RWPE2 (cell line): ENCODE data around the gene MYOG.

ENCODE experiments used
- ATAC-seq: fragments of 200-7000 bp; cut with Tn5 transposase; 3 replicates; pipeline ENCODE4 v1.9.1; 2021; ENCODE audit warnings: low read depth
- DNase-seq: peaks from one replicate; pipeline ENCODE4 v3.0.0-alpha.2; 2020; ENCODE audit warnings: low spot score
- H3K27ac ChIP-seq: fragments of 450-650 bp; 2 replicates; pipeline ENCODE4 v1.5.1; 2017; ENCODE audit warnings: mild to moderate bottlenecking; ENCODE audit not compliant: poor library complexity, severe bottlenecking
- H3K27me3 ChIP-seq: fragments of 250-450 bp; sonication (Bioruptor Pico); 2 replicates; pipeline ENCODE4 v1.5.1; 2021; ENCODE audit warnings: mild to moderate bottlenecking, moderate library complexity; ENCODE audit not compliant: insufficient read depth, poor library complexity, severe bottlenecking
- H3K36me3 ChIP-seq: fragments of 250-450 bp; sonication (Bioruptor Pico); 2 replicates; pipeline ENCODE4 v1.5.1; 2020; ENCODE audit warnings: low read depth, mild to moderate bottlenecking, moderate library complexity
- H3K4me1 ChIP-seq: fragments of 250-450 bp; sonication (Bioruptor Pico); 2 replicates; pipeline ENCODE4 v1.5.1; 2021; ENCODE audit warnings: mild to moderate bottlenecking, moderate library complexity; ENCODE audit not compliant: insufficient read depth, poor library complexity, severe bottlenecking
- H3K4me3 ChIP-seq: fragments of 250-450 bp; sonication (Bioruptor Pico); 2 replicates; pipeline ENCODE4 v1.5.1; 2021; ENCODE audit warnings: mild to moderate bottlenecking, moderate library complexity; ENCODE audit not compliant: severe bottlenecking
- H3K9me3 ChIP-seq: fragments of 250-450 bp; sonication (Bioruptor Pico); 2 replicates; pipeline ENCODE4 v1.5.1; 2021; ENCODE audit warnings: mild to moderate bottlenecking, moderate library complexity; ENCODE audit not compliant: severe bottlenecking
- CTCF ChIP-seq: fragments of 450-650 bp; IDR thresholded peaks from one replicate; pipeline ENCODE4 v1.5.1; 2017; ENCODE audit warnings: mild to moderate bottlenecking, moderate library complexity; ENCODE audit not compliant: poor library complexity, severe bottlenecking

The MYOG gene

GRCh38 chr1:203072911-203073310 is 12.9 kb downstream of the MYOG start:
- DNase-seq = no peak
- TF ChIP-seq CTCF = no peak
- H3K27ac ChIP-seq = no peak overlapping the region
- no peaks in the 10 kb centered on the region for H3K36me3 ChIP-seq
- no peaks in the 10 kb centered on the region for H3K4me1 ChIP-seq
- no peak overlapping the region for H3K4me3 ChIP-seq
- no peaks in the 10 kb centered on the region for H3K9me3 ChIP-seq
- ATAC-seq = no peak
- no peaks in the 10 kb centered on the region for H3K27me3 ChIP-seq

DNA sequence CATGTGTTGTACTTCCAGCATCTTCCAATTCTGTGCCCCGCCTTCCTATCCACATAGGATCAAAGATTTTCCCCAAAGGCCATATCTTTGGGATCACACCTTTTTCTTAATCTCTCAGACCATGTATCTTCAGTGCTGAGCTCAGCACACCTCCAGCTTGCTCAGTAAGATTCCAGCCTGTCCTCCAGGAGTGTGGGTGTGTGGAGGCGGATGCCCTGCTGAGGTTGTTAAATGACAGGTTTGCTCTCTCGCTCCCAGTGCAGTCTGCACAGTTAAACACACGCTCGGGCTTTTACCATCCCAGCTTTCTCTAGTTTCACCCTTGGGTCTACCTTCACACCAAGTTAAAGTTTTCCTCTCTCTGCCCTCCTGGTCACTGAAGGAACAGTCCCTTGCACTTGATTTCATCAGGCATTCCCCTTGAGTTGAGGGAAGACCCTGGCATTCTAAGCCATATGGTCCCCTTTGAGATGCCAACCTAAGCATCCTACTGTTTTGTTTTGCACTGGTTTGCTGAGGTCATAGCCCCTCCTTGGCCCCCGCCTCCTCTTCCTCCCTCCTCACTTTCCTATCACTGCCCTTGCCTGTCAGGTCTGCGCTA is 13.7 kb downstream of the MYOG start:
- Histone ChIP-seq H3K4me3 (no peak overlapping the region), H3K4me1 (no peaks in the 10 kb centered on the region), H3K27ac (no peak overlapping the region), H3K27me3 (no peaks in the 10 kb centered on the region), H3K9me3 (no peaks in the 10 kb centered on the region), H3K36me3 (no peaks in the 10 kb centered on the region)
- ATAC-seq (no peak), DNase-seq (peak; percentile 4)
- TF ChIP-seq CTCF = no peak

GRCh38 chr1:203069030-203069747 is 16.6 kb downstream of the MYOG start:
- Histone ChIP-seq H3K4me1 (no peaks in the 10 kb centered on the region), H3K27ac (no peak overlapping the region), H3K36me3 (no peaks in the 10 kb centered on the region), H3K9me3 (no peaks in the 10 kb centered on the region), H3K27me3 (no peaks in the 10 kb centered on the region), H3K4me3 (no peak overlapping the region)
- ATAC-seq = no peak
- no peak for DNase-seq
- TF ChIP-seq CTCF = no peak

DNA sequence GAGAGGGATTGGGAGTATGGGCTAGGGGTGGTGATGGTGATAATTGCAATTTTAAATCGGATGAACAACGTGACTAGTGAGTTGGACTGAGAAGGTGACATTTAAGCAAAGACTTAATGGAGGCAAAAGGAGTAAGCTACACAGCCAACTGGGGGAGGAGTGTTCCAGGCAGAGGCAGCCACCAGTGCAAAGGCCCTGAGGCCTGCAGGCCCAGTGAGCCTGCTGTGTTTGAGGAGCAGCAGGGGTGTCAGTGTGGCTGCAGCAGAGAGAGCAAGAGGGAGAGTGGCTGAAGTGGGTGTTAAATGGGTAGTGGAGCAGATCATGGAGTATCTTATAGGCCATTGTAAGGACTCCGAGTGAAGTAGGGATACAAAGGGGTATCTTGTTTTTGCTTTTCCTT is 18.8 kb downstream of the MYOG start:
- ATAC-seq = no peak
- Histone ChIP-seq H3K27me3 (no peaks in the 10 kb centered on the region), H3K27ac (no peak overlapping the region), H3K4me1 (no peaks in the 10 kb centered on the region), H3K9me3 (no peaks in the 10 kb centered on the region), H3K36me3 (no peaks in the 10 kb centered on the region), H3K4me3 (no peak overlapping the region)
- TF ChIP-seq CTCF = no peak
- DNase-seq = no peak

DNA sequence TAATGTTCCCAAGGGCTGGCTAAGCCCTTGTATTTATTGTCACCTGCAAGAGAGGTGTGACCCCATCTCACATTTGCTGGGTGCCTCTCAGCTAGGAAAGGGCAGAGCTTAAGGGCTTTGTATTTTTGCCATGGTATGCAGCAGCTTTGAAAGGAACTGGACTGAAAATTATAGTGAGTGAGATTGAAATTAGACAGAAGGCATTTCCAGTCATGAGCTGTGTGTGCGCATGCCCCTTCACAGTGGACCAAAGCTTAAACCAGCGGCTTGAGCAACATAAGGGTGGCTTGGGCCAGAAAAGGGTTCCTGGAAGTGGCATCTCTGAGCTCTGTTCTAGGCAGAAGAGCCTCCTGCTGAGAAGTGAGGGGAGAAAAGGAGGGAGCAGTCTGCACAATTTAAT is 19.8 kb downstream of the MYOG start:
- Histone ChIP-seq H3K9me3 (no peaks in the 10 kb centered on the region), H3K36me3 (no peaks in the 10 kb centered on the region), H3K27ac (no peak overlapping the region), H3K27me3 (no peaks in the 10 kb centered on the region), H3K4me1 (no peaks in the 10 kb centered on the region), H3K4me3 (no peak overlapping the region)
- no peak for DNase-seq
- ATAC-seq = no peak
- no peak for TF ChIP-seq CTCF
